T-helper 2 cell treated with Interferon-gamma antibody and Interleukin-4, amounts not matched to agents 5 μg/mL and 100 μg/mL, for 36 hours (primary cell): ENCODE data around the gene MRPL28.
"Not testable (repeated sequence)": the region's sequence is repeated elsewhere in the genome, so short reads cannot be mapped to it uniquely, and the experiment has no call there.

Experiments used
- DNase-seq: peaks from one replicate; pipeline ENCODE4 v3.0.0; 2021; ENCODE audit warnings: low spot score
- H3K27ac Mint-ChIP-seq: one replicate; pipeline ENCODE4 v1.8.0; 2021; ENCODE audit warnings: mild to moderate bottlenecking, mixed read lengths
- H3K27me3 Mint-ChIP-seq: one replicate; pipeline ENCODE4 v1.8.0; 2021; ENCODE audit warnings: low read depth, mixed read lengths
- H3K36me3 Mint-ChIP-seq: one replicate; pipeline ENCODE4 v1.8.0; 2021; ENCODE audit warnings: low read depth, mixed read lengths
- H3K4me1 Mint-ChIP-seq: one replicate; pipeline ENCODE4 v1.8.0; 2021; ENCODE audit warnings: low read depth, mixed read lengths
- H3K4me3 Mint-ChIP-seq: one replicate; pipeline ENCODE4 v1.8.0; 2022; ENCODE audit warnings: mild to moderate bottlenecking, moderate library complexity, mixed read lengths
- H3K9me3 Mint-ChIP-seq: one replicate; pipeline ENCODE4 v1.8.0; 2021; ENCODE audit warnings: mixed read lengths

The MRPL28 gene

GRCh38 chr16:381012-381788, 10.9 kb upstream of the MRPL28 start:
- peaks cover 10% of the 10 kb centered on the region for H3K27me3 Mint-ChIP-seq
- no peaks in the 10 kb centered on the region for H3K36me3 Mint-ChIP-seq
- peak overlapping the region; percentile 62 for H3K4me3 Mint-ChIP-seq
- H3K27ac Mint-ChIP-seq, result no peak overlapping the region
- no peaks in the 10 kb centered on the region for H3K9me3 Mint-ChIP-seq
- peaks cover 14% of the 10 kb centered on the region for H3K4me1 Mint-ChIP-seq
- DNase-seq, result no peak

GRCh38 chr16:380762-381011, 10.3 kb upstream of the MRPL28 start:
- DNase-seq, result no peak
- Mint-ChIP-seq H3K27me3 (peaks cover 10% of the 10 kb centered on the region), H3K27ac (no peak overlapping the region), H3K36me3 (no peaks in the 10 kb centered on the region), H3K9me3 (no peaks in the 10 kb centered on the region), H3K4me3 (peak overlapping the region; percentile 63), H3K4me1 (peaks cover 14% of the 10 kb centered on the region)

- H3K27ac Mint-ChIP-seq, result peak overlapping the region; percentile 26
- H3K9me3 Mint-ChIP-seq, result no peaks in the 10 kb centered on the region
- H3K36me3 Mint-ChIP-seq, result no peaks in the 10 kb centered on the region
- peak overlapping the region; percentile 63 for H3K4me3 Mint-ChIP-seq
- DNase-seq, result no peak
- H3K4me1 Mint-ChIP-seq, result peaks cover 14% of the 10 kb centered on the region
- peaks cover 10% of the 10 kb centered on the region for H3K27me3 Mint-ChIP-seq
Observed at GRCh38 chr16:379961-380761, 9.8 kb upstream of the MRPL28 start.

GRCh38 chr16:379183-379960, 9.0 kb upstream of the MRPL28 start:
- Mint-ChIP-seq H3K9me3 (no peaks in the 10 kb centered on the region), H3K27ac (no peak overlapping the region), H3K4me3 (peak overlapping the region; percentile 63), H3K36me3 (no peaks in the 10 kb centered on the region), H3K27me3 (peaks cover 10% of the 10 kb centered on the region), H3K4me1 (peaks cover 14% of the 10 kb centered on the region)
- no peak for DNase-seq

- no peak for DNase-seq
- H3K27ac Mint-ChIP-seq, result no peak overlapping the region
Observed at GRCh38 chr16:378821-379182, 8.5 kb upstream of the MRPL28 start.

GRCh38 chr16:378113-378820, 7.9 kb upstream of the MRPL28 start:
- not testable (repeated sequence) for DNase-seq, H3K9me3 Mint-ChIP-seq, H3K4me3 Mint-ChIP-seq, H3K36me3 Mint-ChIP-seq, H3K27me3 Mint-ChIP-seq, H3K27ac Mint-ChIP-seq
- peaks cover 10% of the 10 kb centered on the region for H3K4me1 Mint-ChIP-seq

More at GRCh38 chr16:378821-379182, 8.5 kb upstream of the MRPL28 start:
- H3K36me3 Mint-ChIP-seq, result no peaks in the 10 kb centered on the region
- H3K4me3 Mint-ChIP-seq, result no peak overlapping the region
- peaks cover 10% of the 10 kb centered on the region for H3K27me3 Mint-ChIP-seq
- H3K9me3 Mint-ChIP-seq, result no peaks in the 10 kb centered on the region
- H3K4me1 Mint-ChIP-seq, result peaks cover 14% of the 10 kb centered on the region

- Mint-ChIP-seq H3K36me3 (no peaks in the 10 kb centered on the region), H3K9me3 (no peaks in the 10 kb centered on the region)
Observed at GRCh38 chr16:377419-377951, 7.1 kb upstream of the MRPL28 start.

GRCh38 chr16:376817-377418, 6.6 kb upstream of the MRPL28 start:
- H3K36me3 Mint-ChIP-seq, result peaks cover 2% of the 10 kb centered on the region
- no peak overlapping the region for H3K27ac Mint-ChIP-seq
- H3K9me3 Mint-ChIP-seq, result no peaks in the 10 kb centered on the region
- H3K4me3 Mint-ChIP-seq, result no peak overlapping the region
- H3K27me3 Mint-ChIP-seq, result no peaks in the 10 kb centered on the region
- DNase-seq, result no peak
- peaks cover 3% of the 10 kb centered on the region for H3K4me1 Mint-ChIP-seq

More at GRCh38 chr16:377419-377951, 7.1 kb upstream of the MRPL28 start:
- DNase-seq, result no peak
- Mint-ChIP-seq H3K4me3 (no peak overlapping the region), H3K27me3 (peaks cover 2% of the 10 kb centered on the region), H3K27ac (no peak overlapping the region), H3K4me1 (peaks cover 5% of the 10 kb centered on the region)

- no peak overlapping the region for H3K27ac Mint-ChIP-seq
Observed at GRCh38 chr16:375927-376816, 5.8 kb upstream of the MRPL28 start.

GRCh38 chr16:375212-375611, 4.9 kb upstream of the MRPL28 start:
- DNase-seq, result no peak
- H3K27ac Mint-ChIP-seq, result no peak overlapping the region
- peaks cover 6% of the 10 kb centered on the region for H3K36me3 Mint-ChIP-seq
- H3K9me3 Mint-ChIP-seq, result no peaks in the 10 kb centered on the region
- no peak overlapping the region for H3K4me3 Mint-ChIP-seq
- no peaks in the 10 kb centered on the region for H3K27me3 Mint-ChIP-seq
- H3K4me1 Mint-ChIP-seq, result peaks cover 10% of the 10 kb centered on the region

More at GRCh38 chr16:375927-376816, 5.8 kb upstream of the MRPL28 start:
- H3K36me3 Mint-ChIP-seq, result peaks cover 3% of the 10 kb centered on the region
- no peaks in the 10 kb centered on the region for H3K27me3 Mint-ChIP-seq
- DNase-seq, result no peak
- H3K9me3 Mint-ChIP-seq, result no peaks in the 10 kb centered on the region
- peaks cover 3% of the 10 kb centered on the region for H3K4me1 Mint-ChIP-seq
- H3K4me3 Mint-ChIP-seq, result no peak overlapping the region

GRCh38 chr16:374616-374926, 4.2 kb upstream of the MRPL28 start:
- Mint-ChIP-seq H3K4me3 (no peak overlapping the region), H3K27me3 (no peaks in the 10 kb centered on the region), H3K27ac (no peak overlapping the region), H3K4me1 (peaks cover 11% of the 10 kb centered on the region), H3K36me3 (peaks cover 6% of the 10 kb centered on the region), H3K9me3 (no peaks in the 10 kb centered on the region)
- DNase-seq, result no peak

GRCh38 chr16:373848-374615, 3.7 kb upstream of the MRPL28 start:
- H3K36me3 Mint-ChIP-seq, result peaks cover 7% of the 10 kb centered on the region
- no peaks in the 10 kb centered on the region for H3K9me3 Mint-ChIP-seq
- no peak overlapping the region for H3K4me3 Mint-ChIP-seq
- no peak for DNase-seq
- H3K27me3 Mint-ChIP-seq, result no peaks in the 10 kb centered on the region
- no peak overlapping the region for H3K27ac Mint-ChIP-seq
- peaks cover 14% of the 10 kb centered on the region for H3K4me1 Mint-ChIP-seq
